ENCODE measurements around the gene PPTC7.
"Not testable (repeated sequence)": the region's sequence is repeated elsewhere in the genome, so short reads cannot be mapped to it uniquely, and the experiment has no call there.

Gene PPTC7

DNA sequence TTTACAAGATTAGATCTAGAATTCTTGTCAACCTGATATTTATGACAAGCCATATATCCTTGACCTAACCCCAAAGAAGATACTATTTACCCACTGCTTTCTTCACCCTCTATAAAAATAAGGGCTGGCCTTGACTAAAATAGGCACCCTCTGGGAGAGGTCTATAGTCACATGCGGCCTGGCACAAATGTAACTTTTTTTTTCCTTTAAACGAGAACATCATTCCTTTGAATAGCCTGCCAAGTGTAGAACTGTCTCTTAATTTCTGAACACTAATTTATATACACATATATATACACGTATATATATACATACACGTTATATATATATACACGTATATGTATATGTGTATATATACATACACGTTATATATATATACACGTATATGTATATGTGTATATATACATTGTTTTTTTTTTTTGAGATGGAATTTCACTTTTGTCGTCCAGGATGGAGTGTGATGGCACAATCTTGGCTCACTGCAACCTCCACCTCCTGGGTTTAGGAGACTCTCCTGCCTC lies 18.6 kb downstream of the PPTC7 start:
- no peak overlapping the region for H3K27ac ChIP-seq
- TF ChIP-seq, protein P1, sequence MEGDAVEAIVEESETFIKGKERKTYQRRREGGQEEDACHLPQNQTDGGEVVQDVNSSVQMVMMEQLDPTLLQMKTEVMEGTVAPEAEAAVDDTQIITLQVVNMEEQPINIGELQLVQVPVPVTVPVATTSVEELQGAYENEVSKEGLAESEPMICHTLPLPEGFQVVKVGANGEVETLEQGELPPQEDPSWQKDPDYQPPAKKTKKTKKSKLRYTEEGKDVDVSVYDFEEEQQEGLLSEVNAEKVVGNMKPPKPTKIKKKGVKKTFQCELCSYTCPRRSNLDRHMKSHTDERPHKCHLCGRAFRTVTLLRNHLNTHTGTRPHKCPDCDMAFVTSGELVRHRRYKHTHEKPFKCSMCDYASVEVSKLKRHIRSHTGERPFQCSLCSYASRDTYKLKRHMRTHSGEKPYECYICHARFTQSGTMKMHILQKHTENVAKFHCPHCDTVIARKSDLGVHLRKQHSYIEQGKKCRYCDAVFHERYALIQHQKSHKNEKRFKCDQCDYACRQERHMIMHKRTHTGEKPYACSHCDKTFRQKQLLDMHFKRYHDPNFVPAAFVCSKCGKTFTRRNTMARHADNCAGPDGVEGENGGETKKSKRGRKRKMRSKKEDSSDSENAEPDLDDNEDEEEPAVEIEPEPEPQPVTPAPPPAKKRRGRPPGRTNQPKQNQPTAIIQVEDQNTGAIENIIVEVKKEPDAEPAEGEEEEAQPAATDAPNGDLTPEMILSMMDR (IDR thresholded peaks at IDR 0.05) = no peak

DNA sequence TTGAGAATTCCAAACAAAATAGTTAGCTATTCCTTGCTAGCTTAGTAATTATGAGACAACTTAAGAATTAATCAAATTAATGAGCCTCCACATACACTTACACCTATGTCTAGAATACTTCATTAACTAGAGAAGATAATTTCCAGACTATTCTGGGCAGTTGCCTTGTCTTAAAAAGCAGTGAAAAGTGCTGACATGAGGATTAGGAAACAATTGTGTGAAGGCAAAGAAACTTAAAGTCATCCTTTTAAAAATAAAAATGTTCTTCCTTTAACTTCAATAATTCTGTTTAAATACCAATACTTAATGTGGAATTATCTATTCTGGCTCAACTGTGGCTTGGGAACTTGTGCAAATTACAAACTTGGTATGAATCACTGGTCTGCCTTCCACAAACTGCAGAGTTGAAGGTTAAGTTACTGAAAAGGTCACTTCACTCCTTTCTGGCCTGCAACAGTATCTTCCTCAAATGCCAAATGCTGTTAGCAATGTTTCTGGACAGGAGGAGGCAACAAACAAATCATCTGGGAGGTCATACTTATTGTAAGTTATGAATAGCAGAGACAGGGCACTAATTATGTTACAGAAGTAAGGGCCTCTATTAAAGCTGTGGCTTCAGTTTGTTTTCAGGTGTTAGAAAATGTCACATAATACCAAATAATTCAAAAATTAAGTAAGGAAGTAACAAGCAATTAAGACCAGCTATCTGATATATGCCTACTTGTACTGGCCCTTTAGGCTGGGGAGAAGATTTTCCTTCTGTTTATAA lies 19.2 kb downstream of the PPTC7 start:
- no peak overlapping the region for H3K27ac ChIP-seq
- TF ChIP-seq ZFX (IDR thresholded peaks at IDR 0.05; ENCODE audit: borderline replicate concordance) = no peak
- TF ChIP-seq, protein P1 (IDR thresholded peaks at IDR 0.05) = no peak

DNA sequence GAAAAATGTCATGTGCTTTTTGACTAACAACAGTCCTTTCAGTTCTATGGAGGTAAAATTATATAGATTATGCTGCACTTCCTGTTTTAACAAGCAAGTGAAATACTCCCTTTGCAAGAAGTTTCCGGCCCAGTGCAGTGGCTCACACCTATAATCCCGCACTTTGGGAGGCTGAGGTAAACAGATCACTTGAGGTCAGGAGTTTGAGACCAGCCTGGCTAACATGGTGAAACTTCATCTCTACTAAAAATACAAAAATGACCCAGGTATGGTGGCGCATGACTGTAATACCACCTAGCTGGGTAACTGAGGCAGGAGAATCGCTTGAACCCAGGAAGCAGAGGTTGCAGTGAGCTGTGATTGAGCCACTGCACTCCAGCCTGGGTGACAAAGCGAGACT lies 20.7 kb downstream of the PPTC7 start:
- H3K27ac ChIP-seq = not testable (repeated sequence)

DNA sequence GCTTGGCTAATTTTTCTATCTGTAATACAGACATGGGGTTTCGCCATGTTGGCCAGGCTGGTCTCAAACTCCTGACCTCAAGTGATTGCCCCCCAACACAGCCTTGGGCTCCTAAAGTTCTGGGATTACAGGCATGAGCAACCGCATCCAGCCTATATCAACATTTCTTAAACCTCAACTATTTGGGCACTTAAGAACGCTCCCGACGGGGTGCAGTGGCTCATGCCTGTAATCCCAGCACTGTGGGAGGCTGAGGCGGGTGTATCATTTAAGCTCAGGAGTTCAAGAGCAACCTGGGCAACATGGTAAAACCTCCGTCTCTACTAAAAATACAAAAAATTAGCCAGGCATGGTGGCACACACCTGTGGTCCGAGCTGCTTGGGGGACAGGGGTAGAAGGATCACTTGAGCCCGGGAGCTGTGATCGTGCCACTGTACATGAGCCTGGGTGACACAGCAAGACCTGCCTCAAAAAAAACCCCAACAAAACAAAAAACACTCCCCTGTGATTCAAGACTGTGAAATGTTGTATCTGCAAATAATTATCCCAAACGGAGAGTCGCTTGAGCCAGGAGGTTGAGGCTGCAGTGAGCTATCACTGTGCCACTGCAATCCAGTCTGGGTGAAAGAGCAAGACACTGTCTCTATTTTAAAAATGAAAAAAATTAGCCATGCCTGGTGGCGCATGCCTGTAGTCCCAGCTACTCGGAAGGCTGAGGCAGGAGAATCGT lies 21.5 kb downstream of the PPTC7 start:
- no peak overlapping the region for H3K27ac ChIP-seq
- no peak for TF ChIP-seq ZFX (IDR thresholded peaks at IDR 0.05; ENCODE audit: borderline replicate concordance)
- TF ChIP-seq, protein P1 (IDR thresholded peaks at IDR 0.05) = no peak

DNA sequence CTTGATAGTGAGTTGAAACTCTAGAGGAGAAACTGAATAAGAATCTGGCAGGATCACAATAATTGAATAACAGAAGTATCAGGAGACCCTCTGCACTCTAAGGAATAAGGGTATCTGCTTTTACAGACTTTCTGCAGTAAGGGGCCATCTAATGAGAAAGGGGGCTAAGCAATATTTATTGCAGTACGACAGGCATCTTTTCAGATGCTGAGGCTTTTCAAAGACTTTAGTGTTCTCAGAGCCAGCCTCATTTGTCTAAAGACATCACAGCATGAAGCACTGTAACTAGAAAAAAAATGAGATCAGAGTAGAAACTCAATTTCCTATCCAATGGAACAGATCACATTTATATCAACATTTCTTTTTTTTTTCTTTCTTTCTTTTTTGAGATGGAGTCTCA lies 22.2 kb downstream of the PPTC7 start:
- no peak overlapping the region for H3K27ac ChIP-seq

DNA sequence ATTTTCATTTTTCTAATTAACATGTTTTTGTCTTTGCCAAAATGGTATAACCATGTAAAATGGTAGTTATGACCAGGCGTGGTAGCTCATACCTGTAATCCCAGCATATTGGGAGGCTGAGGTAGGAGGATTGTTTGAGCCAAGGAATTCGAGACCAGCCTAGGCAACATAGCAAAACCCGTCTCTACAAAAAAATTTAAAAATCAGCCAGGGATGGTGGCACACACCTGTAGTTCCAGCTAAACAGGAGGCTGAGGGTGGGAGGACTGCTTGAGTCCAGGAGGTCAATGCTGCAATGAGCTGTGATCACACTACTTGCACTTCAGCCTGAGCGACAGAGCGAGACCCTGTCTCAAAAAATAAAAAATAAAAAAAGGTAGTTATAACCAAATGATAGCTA lies 23.1 kb downstream of the PPTC7 start:
- no peak overlapping the region for H3K27ac ChIP-seq
- TF ChIP-seq, protein P1 (IDR thresholded peaks at IDR 0.05) = no peak
- TF ChIP-seq ZFX (IDR thresholded peaks at IDR 0.05; ENCODE audit: borderline replicate concordance) = no peak

More for the DNA sequence above, 22.2 kb downstream of the PPTC7 start:
- TF ChIP-seq, protein P1 (IDR thresholded peaks at IDR 0.05) = no peak
- no peak for TF ChIP-seq ZFX (IDR thresholded peaks at IDR 0.05; ENCODE audit: borderline replicate concordance)

DNA sequence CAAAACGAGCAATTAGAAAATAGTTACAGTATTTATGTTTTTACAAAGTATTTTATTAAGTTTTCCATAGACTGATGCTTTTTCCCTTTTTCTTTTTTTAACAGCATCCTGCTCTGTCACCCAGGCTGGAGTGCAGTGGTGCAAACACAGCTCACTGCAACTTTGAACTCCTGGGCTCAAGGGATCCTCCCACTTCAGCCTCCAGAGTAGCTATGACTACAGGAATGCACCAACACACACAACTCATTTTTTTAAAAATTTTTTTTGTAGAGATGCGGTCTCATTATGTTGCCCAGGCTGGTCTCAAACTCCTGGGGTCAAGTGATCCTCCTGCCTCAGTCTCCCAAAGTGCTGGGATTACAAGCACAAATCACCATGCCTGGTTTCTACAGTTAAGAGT lies 24.2 kb downstream of the PPTC7 start:
- H3K27ac ChIP-seq = not testable (repeated sequence)

DNA sequence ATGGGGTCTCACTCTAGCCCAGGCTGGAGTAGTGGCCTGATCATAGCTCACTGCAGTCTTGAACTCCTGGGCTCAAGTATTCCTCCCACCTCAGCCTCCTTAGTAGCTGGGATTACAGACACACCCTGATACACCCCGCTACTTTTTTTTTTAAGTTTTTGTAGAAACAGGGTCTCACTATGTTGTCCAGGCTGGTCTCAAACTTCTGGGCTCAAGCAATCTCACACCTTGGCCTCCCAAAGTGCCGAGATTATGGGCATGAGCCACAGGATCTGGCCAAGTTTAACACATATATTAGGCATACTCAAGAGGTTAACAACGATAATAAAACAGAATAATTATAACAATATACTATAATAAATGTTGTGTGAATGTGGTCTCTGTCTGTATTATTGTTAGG lies 25.8 kb downstream of the PPTC7 start:
- H3K27ac ChIP-seq = no peak overlapping the region
- TF ChIP-seq ZFX (IDR thresholded peaks at IDR 0.05; ENCODE audit: borderline replicate concordance) = no peak
- TF ChIP-seq, protein P1 (IDR thresholded peaks at IDR 0.05) = no peak
